ENCODE measurements around the gene EMX1.

DNA sequence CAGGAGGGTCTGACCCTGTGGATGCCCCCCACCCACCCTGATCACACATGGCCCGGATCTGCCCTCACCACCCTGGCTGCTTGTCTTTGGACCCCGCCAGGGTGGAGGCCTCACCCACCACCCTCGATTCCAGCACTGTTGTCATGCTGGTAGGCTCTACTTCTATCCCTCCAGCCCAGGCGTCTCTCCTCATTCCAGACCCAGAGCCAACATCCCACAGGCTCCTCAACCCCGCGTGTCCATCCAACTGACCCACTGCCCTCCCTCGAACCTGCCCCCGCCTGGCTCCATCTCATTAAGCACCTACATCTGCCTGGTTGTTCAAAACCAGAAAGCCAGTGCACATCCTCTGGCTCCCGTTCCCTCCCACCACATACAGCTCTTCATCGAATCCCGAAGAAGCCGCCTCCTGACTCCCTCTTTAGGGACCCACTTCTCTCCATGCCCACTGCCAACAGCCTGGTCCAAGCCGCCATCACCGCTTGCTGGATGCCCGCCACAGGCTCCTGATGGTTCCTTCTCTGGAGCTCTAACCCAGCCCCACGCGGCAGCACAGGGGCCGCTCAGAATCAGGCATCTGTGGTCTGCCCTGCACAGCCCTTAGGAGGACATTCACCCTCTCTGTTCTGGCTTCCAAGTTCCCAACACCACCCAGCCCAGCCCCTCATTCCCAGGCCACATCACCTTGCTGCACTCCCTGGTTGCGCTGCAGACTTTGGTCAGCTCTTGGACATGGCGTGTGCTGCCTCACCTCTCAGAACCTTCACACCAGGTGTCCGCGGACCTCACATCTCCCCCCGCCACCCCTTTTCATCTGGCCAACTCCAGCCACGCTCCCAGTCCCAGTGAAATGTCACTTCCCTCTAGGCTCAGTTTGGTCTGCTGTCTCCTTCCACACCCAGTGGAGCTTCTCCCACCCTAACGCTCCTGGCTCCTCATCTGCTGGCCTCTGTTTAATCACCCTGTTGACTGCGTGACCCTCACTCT is 43.0 kb downstream of the EMX1 start:
- TF ChIP-seq, protein P1, sequence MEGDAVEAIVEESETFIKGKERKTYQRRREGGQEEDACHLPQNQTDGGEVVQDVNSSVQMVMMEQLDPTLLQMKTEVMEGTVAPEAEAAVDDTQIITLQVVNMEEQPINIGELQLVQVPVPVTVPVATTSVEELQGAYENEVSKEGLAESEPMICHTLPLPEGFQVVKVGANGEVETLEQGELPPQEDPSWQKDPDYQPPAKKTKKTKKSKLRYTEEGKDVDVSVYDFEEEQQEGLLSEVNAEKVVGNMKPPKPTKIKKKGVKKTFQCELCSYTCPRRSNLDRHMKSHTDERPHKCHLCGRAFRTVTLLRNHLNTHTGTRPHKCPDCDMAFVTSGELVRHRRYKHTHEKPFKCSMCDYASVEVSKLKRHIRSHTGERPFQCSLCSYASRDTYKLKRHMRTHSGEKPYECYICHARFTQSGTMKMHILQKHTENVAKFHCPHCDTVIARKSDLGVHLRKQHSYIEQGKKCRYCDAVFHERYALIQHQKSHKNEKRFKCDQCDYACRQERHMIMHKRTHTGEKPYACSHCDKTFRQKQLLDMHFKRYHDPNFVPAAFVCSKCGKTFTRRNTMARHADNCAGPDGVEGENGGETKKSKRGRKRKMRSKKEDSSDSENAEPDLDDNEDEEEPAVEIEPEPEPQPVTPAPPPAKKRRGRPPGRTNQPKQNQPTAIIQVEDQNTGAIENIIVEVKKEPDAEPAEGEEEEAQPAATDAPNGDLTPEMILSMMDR (IDR thresholded peaks at IDR 0.05) = no peak
- TF ChIP-seq POLR2A (IDR thresholded peaks at IDR 0.05) = no peak

Measured in Peyer's patch (tissue), 4 donors.